HAP-1 (cell line): ENCODE results near the gene HSPB2.
"Not testable (repeated sequence)": the region's sequence is repeated elsewhere in the genome, so short reads cannot be mapped to it uniquely, and the experiment has no call there.

Experiments used
- DNase-seq, 2 experiments: peaks; one replicate each; pipeline ENCODE4 v3.0.0-alpha.2; 2016 to 2020; ENCODE audit warnings: low spot score in 2 of 2
- H3K27me3 ChIP-seq: fragments of 250-450 bp; sonication (Bioruptor Pico); 2 replicates; pipeline ENCODE4 v1.5.1; 2020; ENCODE audit warnings: low read depth, mild to moderate bottlenecking, moderate library complexity
- H3K36me3 ChIP-seq: fragments of 250-450 bp; sonication (Bioruptor Pico); replicated peaks from 2 replicates; pipeline ENCODE4 v1.5.1; 2020; ENCODE audit warnings: mild to moderate bottlenecking
- H3K4me1 ChIP-seq: fragments of 250-450 bp; sonication (Bioruptor Pico); 2 replicates; pipeline ENCODE4 v1.5.1; 2020; ENCODE audit warnings: mild to moderate bottlenecking
- H3K4me3 ChIP-seq: fragments of 250-450 bp; sonication (Bioruptor Pico); 2 replicates; pipeline ENCODE4 v1.5.1; 2020; ENCODE audit warnings: mild to moderate bottlenecking, moderate library complexity
- H3K9me3 ChIP-seq: fragments of 250-450 bp; sonication (Bioruptor Pico); 2 replicates; pipeline ENCODE4 v1.5.1; 2020; ENCODE audit warnings: mild to moderate bottlenecking, moderate library complexity
- in situ Hi-C: fragments of 300-500 bp; cut with MboI; formaldehyde crosslinking; loops from 3 replicates; pipeline ENCODE4 v1.14.3; 2020; ENCODE audit warnings: low sequenced_read_pairs, inconsistent platforms, mixed read lengths

Gene HSPB2

GRCh38 chr11:111912535-111912934 is at the start of gene HSPB2:
Gene HSPB2 (plus strand): TSS chr11:111912734. CDS start chr11:111912830, 96 bp downstream.
- no peak for DNase-seq
- H3K9me3 ChIP-seq = no peaks in the 10 kb centered on the region

GRCh38 chr11:111870113-111870512 is 42.4 kb upstream of the HSPB2 start:
- peaks cover 2% of the 10 kb centered on the region; the same call in 1 of the 2 replicates for H3K4me1 ChIP-seq
- H3K36me3 ChIP-seq = peaks cover 4% of the 10 kb centered on the region
- in situ Hi-C loops = loop anchor here (10.0 kb wide), 1 partner anchor 215 kb away; the partner anchor contains the start of genes SDHD and TIMM8B
- no peak for DNase-seq
- peak overlapping the region; percentile 72; the same call in 1 of the 2 replicates for H3K4me3 ChIP-seq
- no peaks in the 10 kb centered on the region for H3K27me3 ChIP-seq
- no peaks in the 10 kb centered on the region for H3K9me3 ChIP-seq

More at GRCh38 chr11:111912535-111912934, at the start of gene HSPB2:
- Histone ChIP-seq H3K4me1 (peaks cover 8% of the 10 kb centered on the region), H3K27me3 (no peaks in the 10 kb centered on the region), H3K36me3 (no peaks in the 10 kb centered on the region), H3K4me3 (no peak within 1 kb of the TSS)
- in situ Hi-C loops = no loop called here

- Histone ChIP-seq H3K9me3 (no peaks in the 10 kb centered on the region), H3K4me1 (peaks cover 2% of the 10 kb centered on the region; the same call in 1 of the 2 replicates), H3K4me3 (peak overlapping the region; percentile 72), H3K27me3 (no peaks in the 10 kb centered on the region), H3K36me3 (peaks cover 4% of the 10 kb centered on the region)
- in situ Hi-C loops = loop anchor here (10.0 kb wide), 1 partner anchor 214 kb away; the partner anchor contains the start of genes SDHD and TIMM8B
- peak in 1 of 2 experiments; percentile 79 for DNase-seq
Observed at GRCh38 chr11:111870522-111870885, 42.0 kb upstream of the HSPB2 start.

- in situ Hi-C loops = loop anchor here (10.0 kb wide), 1 partner anchor 214 kb away; the partner anchor contains the start of genes SDHD and TIMM8B
- Histone ChIP-seq H3K9me3 (no peaks in the 10 kb centered on the region), H3K36me3 (peaks cover 4% of the 10 kb centered on the region), H3K4me3 (peak within 1 kb of the TSS; percentile 72), H3K4me1 (peaks cover 2% of the 10 kb centered on the region; the same call in 1 of the 2 replicates), H3K27me3 (no peaks in the 10 kb centered on the region)
- DNase-seq = peak; percentile 63 to 91
Observed at GRCh38 chr11:111870886-111871692, 41.4 kb upstream of the HSPB2 start, which contains the start of gene ALG9. Gene ALG9 (minus strand): TSS chr11:111871581. CDS start chr11:111871482, 99 bp downstream.

DNA sequence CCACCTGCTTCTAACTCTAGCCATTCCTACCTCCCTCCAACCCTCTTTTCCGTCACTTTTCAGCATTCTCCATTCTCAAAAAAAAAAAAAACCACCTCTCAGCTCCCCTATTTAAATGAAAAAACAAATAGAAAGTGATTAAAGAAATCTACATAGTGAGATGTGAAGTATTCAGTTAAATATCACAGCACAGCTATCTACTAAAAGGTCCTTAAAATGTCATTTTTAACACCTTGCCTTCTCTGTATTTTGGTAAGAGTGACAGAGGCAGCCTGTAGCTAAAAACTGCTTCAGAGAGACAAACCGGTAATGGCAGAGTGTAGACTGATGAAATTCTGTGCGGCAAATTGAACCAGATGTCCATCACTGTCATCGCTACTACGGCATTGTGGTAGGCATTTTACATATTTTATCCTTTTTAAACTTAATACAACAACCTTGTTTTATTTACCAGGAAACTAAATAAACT is 40.8 kb upstream of the HSPB2 start:
- Histone ChIP-seq H3K9me3 (no peaks in the 10 kb centered on the region), H3K4me3 (peak overlapping the region; percentile 72), H3K36me3 (no peaks in the 10 kb centered on the region; the same call in 1 of the 2 replicates), H3K4me1 (peaks cover 2% of the 10 kb centered on the region; the same call in 1 of the 2 replicates), H3K27me3 (no peaks in the 10 kb centered on the region)
- in situ Hi-C loops = loop anchor here (10.0 kb wide), 1 partner anchor 213 kb away; the partner anchor contains the start of genes SDHD and TIMM8B
- DNase-seq = no peak

- peak overlapping the region; percentile 66 for H3K4me3 ChIP-seq
- no peaks in the 10 kb centered on the region for H3K27me3 ChIP-seq
- no peaks in the 10 kb centered on the region for H3K36me3 ChIP-seq
- no peaks in the 10 kb centered on the region for H3K9me3 ChIP-seq
- in situ Hi-C loops = loop anchor here (10.0 kb wide), 1 partner anchor 206 kb away; the partner anchor contains the start of genes SDHD and TIMM8B
- DNase-seq = peak in 1 of 2 experiments; percentile 20
- peaks cover 10% of the 10 kb centered on the region for H3K4me1 ChIP-seq
Observed at GRCh38 chr11:111878385-111878848, 34.1 kb upstream of the HSPB2 start.

- Histone ChIP-seq H3K36me3 (no peaks in the 10 kb centered on the region), H3K27me3 (no peaks in the 10 kb centered on the region), H3K9me3 (no peaks in the 10 kb centered on the region), H3K4me1 (peaks cover 10% of the 10 kb centered on the region), H3K4me3 (peak within 1 kb of the TSS; percentile 66)
- in situ Hi-C loops = loop anchor here (10.0 kb wide), 1 partner anchor 206 kb away; the partner anchor contains the start of genes SDHD and TIMM8B
- DNase-seq = peak; percentile 96 to 97
Observed at GRCh38 chr11:111878849-111879636, 33.5 kb upstream of the HSPB2 start, which contains the start of the genes CFAP68 and FDXACB1. Gene CFAP68 (plus strand): TSS chr11:111879541. CDS start chr11:111879561, 20 bp downstream. Gene FDXACB1 (minus strand): TSS chr11:111879165. CDS start chr11:111879132, 33 bp downstream.

- no peaks in the 10 kb centered on the region for H3K9me3 ChIP-seq
- H3K27me3 ChIP-seq = no peaks in the 10 kb centered on the region
- H3K4me1 ChIP-seq = peaks cover 10% of the 10 kb centered on the region
- in situ Hi-C loops = loop anchor here (10.0 kb wide), 1 partner anchor 205 kb away; the partner anchor contains the start of genes SDHD and TIMM8B
- no peak for DNase-seq
- peak overlapping the region; percentile 66 for H3K4me3 ChIP-seq
- no peaks in the 10 kb centered on the region for H3K36me3 ChIP-seq
Observed at GRCh38 chr11:111879637-111879960, 32.9 kb upstream of the HSPB2 start.

- peaks cover 10% of the 10 kb centered on the region for H3K4me1 ChIP-seq
- no peaks in the 10 kb centered on the region for H3K27me3 ChIP-seq
- DNase-seq = no peak
- in situ Hi-C loops = no loop called here
- H3K4me3 ChIP-seq = no peak overlapping the region
- no peaks in the 10 kb centered on the region for H3K36me3 ChIP-seq
- no peaks in the 10 kb centered on the region for H3K9me3 ChIP-seq
Observed at GRCh38 chr11:111882202-111882601, 30.3 kb upstream of the HSPB2 start.

GRCh38 chr11:111885053-111885452 is 27.5 kb upstream of the HSPB2 start:
- in situ Hi-C loops, H3K4me1 ChIP-seq, H3K4me3 ChIP-seq, H3K36me3 ChIP-seq, H3K27me3 ChIP-seq, DNase-seq, H3K9me3 ChIP-seq: not testable (repeated sequence)

GRCh38 chr11:111886032-111886431 is 26.5 kb upstream of the HSPB2 start:
- in situ Hi-C loops = no loop called here
- no peak for DNase-seq
- Histone ChIP-seq H3K4me1 (no peaks in the 10 kb centered on the region), H3K9me3 (no peaks in the 10 kb centered on the region), H3K4me3 (no peak overlapping the region), H3K36me3 (no peaks in the 10 kb centered on the region), H3K27me3 (no peaks in the 10 kb centered on the region)

GRCh38 chr11:111886844-111887243 is 25.7 kb upstream of the HSPB2 start:
- H3K27me3 ChIP-seq = no peaks in the 10 kb centered on the region
- in situ Hi-C loops = no loop called here
- H3K9me3 ChIP-seq = no peaks in the 10 kb centered on the region
- no peak for DNase-seq
- H3K36me3 ChIP-seq = no peaks in the 10 kb centered on the region
- no peak overlapping the region for H3K4me3 ChIP-seq
- H3K4me1 ChIP-seq = no peaks in the 10 kb centered on the region

DNA sequence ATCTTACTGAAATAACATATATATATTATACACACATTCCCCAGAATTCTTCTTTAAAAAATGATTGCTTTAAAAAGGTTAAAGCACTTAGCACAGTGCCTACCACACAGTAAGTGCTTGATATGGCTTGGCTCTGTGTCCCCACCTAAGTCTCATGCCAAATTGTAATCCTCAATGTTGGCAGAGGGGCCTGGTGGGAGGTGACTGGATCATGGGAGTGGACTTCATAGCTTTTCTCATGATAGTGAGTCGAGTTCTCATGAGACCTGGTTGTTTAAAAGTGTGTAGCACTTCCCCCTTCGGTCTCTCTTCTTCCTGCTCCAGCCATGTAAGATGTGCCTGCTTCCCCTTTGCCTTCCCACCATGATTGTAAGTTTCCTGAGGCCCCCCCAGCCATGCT is 7.1 kb upstream of the HSPB2 start:
- DNase-seq = no peak
- Histone ChIP-seq H3K4me3 (no peak overlapping the region), H3K27me3 (no peaks in the 10 kb centered on the region; the same call in 1 of the 2 replicates), H3K36me3 (no peaks in the 10 kb centered on the region), H3K9me3 (no peaks in the 10 kb centered on the region), H3K4me1 (no peaks in the 10 kb centered on the region)
- in situ Hi-C loops = no loop called here
